ENCODE measurements around the gene CAPN13. TPM values are rescaled to one million over a fixed set of nuclear protein-coding genes. Genes with fewer than 3 reads are reported as not detected.

The CAPN13 gene
- total RNA-seq, 1 donor from 2014 or later: not detected

DNA sequence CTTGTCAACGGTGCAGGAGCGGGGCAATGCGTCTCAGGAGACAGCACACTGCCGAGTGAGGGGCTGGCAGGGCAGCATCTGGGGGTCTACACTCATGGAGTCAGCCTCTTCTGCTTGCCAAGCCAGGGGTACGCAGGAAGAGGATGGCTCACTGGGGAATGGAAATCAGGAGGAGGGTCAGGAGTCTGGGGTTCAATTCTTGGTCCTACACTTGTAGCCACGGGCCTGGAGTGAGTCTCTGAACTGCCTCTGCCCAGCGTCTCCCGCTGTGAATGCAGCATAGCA, 70.0 kb downstream of the CAPN13 start:
- Histone ChIP-seq H3K9me3 (ENCODE audit: insufficient read depth, low read depth, low read length) (no peaks in the 10 kb centered on the region), H3K4me2 (ENCODE audit: low read length) (no peak overlapping the region), H3K36me3 (ENCODE audit: insufficient read depth, low read length) (no peaks in the 10 kb centered on the region), H2AFZ (ENCODE audit: low read depth, low read length) (no peak overlapping the region), H3K9ac (ENCODE audit: low read length) (no peak overlapping the region), H3K27me3 (ENCODE audit: insufficient read depth, low read length) (no peaks in the 10 kb centered on the region), H3K4me1 (ENCODE audit: insufficient read depth, low read length) (no peaks in the 10 kb centered on the region), H3K27ac (ENCODE audit: low read depth, low read length) (no peak overlapping the region), H4K20me1 (ENCODE audit: insufficient read depth, low read length) (no peaks in the 10 kb centered on the region), H3K79me2 (ENCODE audit: insufficient read depth, low read length) (no peaks in the 10 kb centered on the region), H3K4me3 (ENCODE audit: insufficient read depth, low read depth, low read length) (no peak overlapping the region)
- FAIRE-seq (no peak), DNase-seq (ENCODE audit: low read depth) (no peak)
- Mint-ChIP-seq H3K27me3 (ENCODE audit: low read depth, unreplicated experiment) (peaks cover 31% of the 10 kb centered on the region), H3K4me1 (ENCODE audit: low read depth, unreplicated experiment) (no peaks in the 10 kb centered on the region), H3K4me3 (ENCODE audit: unreplicated experiment) (no peak overlapping the region), H3K9me3 (ENCODE audit: unreplicated experiment) (no peaks in the 10 kb centered on the region), H3K27ac (ENCODE audit: unreplicated experiment) (no peak overlapping the region), H3K36me3 (ENCODE audit: low read depth, unreplicated experiment) (no peaks in the 10 kb centered on the region)
- TF ChIP-seq CTCF (IDR thresholded peaks at IDR 0.05; ENCODE audit: insufficient read depth, low read depth, low read length) (no peak), EZH2 (IDR thresholded peaks at IDR 0.05; ENCODE audit: insufficient read depth, low read length) (no peak)

- Mint-ChIP-seq H3K27me3 (ENCODE audit: low read depth, unreplicated experiment) (peaks cover 35% of the 10 kb centered on the region), H3K4me3 (ENCODE audit: unreplicated experiment) (no peak overlapping the region), H3K27ac (ENCODE audit: unreplicated experiment) (no peak overlapping the region), H3K36me3 (ENCODE audit: low read depth, unreplicated experiment) (no peaks in the 10 kb centered on the region), H3K4me1 (ENCODE audit: low read depth, unreplicated experiment) (no peaks in the 10 kb centered on the region), H3K9me3 (ENCODE audit: unreplicated experiment) (no peaks in the 10 kb centered on the region)
- no peaks in the 10 kb centered on the region for H3K9me3 ChIP-seq (ENCODE audit: insufficient read depth, low read depth, low read length)
- no peaks in the 10 kb centered on the region for H3K79me2 ChIP-seq (ENCODE audit: insufficient read depth, low read length)
- H3K27ac ChIP-seq (ENCODE audit: low read depth, low read length): no peak overlapping the region
- no peak overlapping the region for H3K4me3 ChIP-seq (ENCODE audit: insufficient read depth, low read depth, low read length)
- H3K4me2 ChIP-seq (ENCODE audit: low read length): no peak overlapping the region
- DNase-seq (ENCODE audit: low read depth) (no peak), FAIRE-seq (no peak)
- no peak overlapping the region for H3K9ac ChIP-seq (ENCODE audit: low read length)
- H2AFZ ChIP-seq (ENCODE audit: low read depth, low read length): no peak overlapping the region
- no peaks in the 10 kb centered on the region for H3K36me3 ChIP-seq (ENCODE audit: insufficient read depth, low read length)
- H4K20me1 ChIP-seq (ENCODE audit: insufficient read depth, low read length): no peaks in the 10 kb centered on the region
- no peaks in the 10 kb centered on the region for H3K27me3 ChIP-seq (ENCODE audit: insufficient read depth, low read length)
- no peaks in the 10 kb centered on the region for H3K4me1 ChIP-seq (ENCODE audit: insufficient read depth, low read length)
- TF ChIP-seq EZH2 (IDR thresholded peaks at IDR 0.05; ENCODE audit: insufficient read depth, low read length) (no peak), CTCF (IDR thresholded peaks at IDR 0.05; ENCODE audit: insufficient read depth, low read depth, low read length) (no peak)
Measured at GRCh38 chr2:30736461-30737325, 70.6 kb downstream of the CAPN13 start.

DNA sequence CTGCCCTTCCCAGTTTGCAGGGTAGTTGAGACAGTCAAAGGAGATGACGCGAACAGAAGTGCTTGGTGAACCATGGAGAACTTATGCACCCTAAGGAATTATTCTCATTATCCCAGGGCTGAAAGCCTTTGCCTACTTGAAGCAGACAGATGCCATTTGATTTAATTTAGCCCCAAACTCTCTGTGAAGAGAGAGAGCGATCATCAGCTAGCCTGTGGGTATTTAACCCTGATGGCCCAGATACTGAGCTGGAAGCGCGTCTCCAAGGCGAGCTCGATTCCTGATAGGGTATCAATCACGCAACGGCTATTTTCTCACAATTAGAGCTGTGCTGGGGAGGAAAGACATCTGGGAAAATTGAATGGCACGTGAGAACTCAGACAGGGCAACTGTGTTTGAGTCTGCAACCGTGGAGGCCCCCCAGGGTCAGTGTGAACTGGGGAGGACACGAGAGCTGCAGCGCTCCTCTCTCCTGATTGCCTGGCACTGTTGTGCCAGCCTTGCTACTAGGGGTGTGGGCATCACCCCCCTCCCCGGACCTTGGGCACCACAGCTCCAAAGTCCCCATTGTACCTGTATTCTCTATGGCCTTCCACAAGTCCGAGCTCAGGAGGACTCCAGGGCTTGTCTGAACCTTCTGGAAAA, 73.2 kb downstream of the CAPN13 start:
- H2AFZ ChIP-seq (ENCODE audit: low read depth, low read length): no peak overlapping the region
- no peak for FAIRE-seq
- no peak overlapping the region for H3K27ac Mint-ChIP-seq (ENCODE audit: unreplicated experiment)
- no peak overlapping the region for H3K4me3 Mint-ChIP-seq (ENCODE audit: unreplicated experiment)
- H3K27me3 Mint-ChIP-seq (ENCODE audit: low read depth, unreplicated experiment): peaks cover 29% of the 10 kb centered on the region
- H3K36me3 ChIP-seq (ENCODE audit: insufficient read depth, low read length): no peaks in the 10 kb centered on the region
- TF ChIP-seq EZH2 (IDR thresholded peaks at IDR 0.05; ENCODE audit: insufficient read depth, low read length) (no peak), CTCF (IDR thresholded peaks at IDR 0.05; ENCODE audit: insufficient read depth, low read depth, low read length) (no peak)
- H3K9ac ChIP-seq (ENCODE audit: low read length): no peak overlapping the region
- H3K36me3 Mint-ChIP-seq (ENCODE audit: low read depth, unreplicated experiment): no peaks in the 10 kb centered on the region
- no peak overlapping the region for H3K4me2 ChIP-seq (ENCODE audit: low read length)
- H3K27ac ChIP-seq (ENCODE audit: low read depth, low read length): no peak overlapping the region
- H3K9me3 ChIP-seq (ENCODE audit: insufficient read depth, low read depth, low read length): peaks cover 2% of the 10 kb centered on the region
- H4K20me1 ChIP-seq (ENCODE audit: insufficient read depth, low read length): no peaks in the 10 kb centered on the region
- H3K4me1 ChIP-seq (ENCODE audit: insufficient read depth, low read length): no peaks in the 10 kb centered on the region
- no peaks in the 10 kb centered on the region for H3K79me2 ChIP-seq (ENCODE audit: insufficient read depth, low read length)
- no peaks in the 10 kb centered on the region for H3K4me1 Mint-ChIP-seq (ENCODE audit: low read depth, unreplicated experiment)
- H3K4me3 ChIP-seq (ENCODE audit: insufficient read depth, low read depth, low read length): no peak overlapping the region
- DNase-seq (ENCODE audit: low read depth): no peak
- H3K27me3 ChIP-seq (ENCODE audit: insufficient read depth, low read length): no peaks in the 10 kb centered on the region
- H3K9me3 Mint-ChIP-seq (ENCODE audit: unreplicated experiment): no peaks in the 10 kb centered on the region
